Measurements from ENCODE around the gene SUDS3.
A peak's percentile ranks its signal among the peaks of the same experiment; 100 is the strongest.

SUDS3 gene

DNA sequence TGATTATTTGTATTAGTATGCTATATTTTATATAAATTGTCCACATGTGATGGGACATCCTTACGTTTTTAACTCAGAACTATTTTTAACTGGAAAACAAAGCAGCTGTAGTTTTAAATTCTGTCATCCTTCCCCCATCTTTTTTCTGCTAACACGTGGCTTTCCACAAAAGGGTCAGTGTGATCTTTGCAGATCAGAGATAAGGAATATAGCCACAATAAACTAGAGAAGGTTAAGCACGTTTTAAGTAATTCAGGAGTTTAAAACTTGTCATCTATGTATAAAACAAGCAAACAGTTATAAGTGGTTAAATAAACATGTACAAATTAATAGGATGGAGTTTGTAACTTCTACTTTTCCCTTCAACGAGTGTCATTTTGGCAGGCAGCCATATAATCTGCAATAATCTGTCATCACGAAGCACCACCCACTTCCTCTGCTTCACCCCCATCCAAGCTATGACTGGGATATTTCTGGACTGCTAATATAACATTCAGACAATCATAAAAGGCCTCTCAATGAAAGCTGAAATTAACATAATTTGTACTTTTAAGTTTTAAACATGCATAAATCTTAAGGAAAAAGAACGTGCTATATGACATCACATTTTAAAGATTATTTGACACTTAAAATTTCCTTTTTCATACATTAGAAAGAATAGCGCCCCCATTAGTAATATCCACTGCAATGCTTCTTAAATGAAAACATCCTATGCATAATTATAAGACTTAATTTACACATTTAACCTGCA is 18.9 kb upstream of the SUDS3 start:
- DNase-seq (ENCODE audit: low read depth in 2 of 2), result peak in 1 of 2 donors; percentile 49

DNA sequence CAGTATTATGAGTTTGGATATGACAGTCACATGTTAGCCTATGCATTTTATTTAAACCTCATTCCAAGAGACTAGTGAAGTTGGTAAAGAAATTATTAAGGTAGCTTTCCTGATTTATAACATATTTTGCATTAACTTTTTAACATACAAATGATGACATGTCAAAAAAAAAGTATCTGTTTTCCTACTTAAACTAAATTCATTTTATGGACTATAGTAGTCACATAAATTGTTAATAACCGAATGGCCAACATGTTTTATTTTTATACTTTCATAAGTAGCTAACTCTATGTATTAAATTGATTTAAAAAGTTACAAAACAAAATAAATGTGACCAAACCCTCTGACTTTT is 18.4 kb upstream of the SUDS3 start:
- DNase-seq (ENCODE audit: low read depth in 2 of 2), result no peak

DNA sequence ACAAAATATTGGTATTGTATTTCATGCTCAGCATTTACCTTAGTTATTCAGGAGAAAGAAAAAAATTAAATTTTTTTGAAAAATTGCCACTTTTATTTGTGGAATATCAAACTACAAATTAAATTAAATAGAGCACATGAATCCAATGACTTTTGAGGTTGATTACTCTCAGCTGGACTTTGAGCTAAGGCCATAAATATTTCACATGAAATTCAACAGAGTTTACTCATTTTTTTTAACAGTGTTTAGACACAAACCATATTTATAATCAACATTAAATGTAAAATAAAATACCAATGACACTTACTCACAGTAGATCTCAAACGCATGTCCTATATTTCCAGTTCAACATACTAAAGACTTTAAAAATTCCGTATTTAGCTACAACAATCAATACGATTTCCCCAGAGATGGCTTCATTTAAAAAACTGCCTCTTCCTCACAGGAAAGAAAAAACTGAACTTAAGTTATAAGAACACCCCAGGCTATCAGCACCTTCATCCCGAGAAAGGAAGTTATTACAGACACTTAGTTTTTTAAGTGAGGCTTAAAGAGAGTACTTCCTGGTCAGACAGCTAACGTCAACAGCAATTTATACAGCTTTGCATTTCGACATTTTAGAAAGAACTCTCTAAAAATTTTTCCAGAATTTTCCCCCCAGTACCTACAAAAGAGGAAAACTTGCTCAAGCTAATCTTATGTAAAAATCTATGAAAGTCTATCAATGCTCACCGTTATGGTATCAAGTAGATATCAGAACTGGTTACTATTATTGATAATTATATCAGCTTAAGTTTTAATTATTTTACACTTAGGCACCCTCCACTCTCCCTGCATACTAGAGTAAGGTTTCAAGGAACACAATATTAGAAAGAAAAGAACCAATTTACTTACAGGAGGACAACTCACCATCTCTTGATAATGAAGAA is 17.5 kb upstream of the SUDS3 start:
- DNase-seq (ENCODE audit: low read depth in 2 of 2), result no peak

DNA sequence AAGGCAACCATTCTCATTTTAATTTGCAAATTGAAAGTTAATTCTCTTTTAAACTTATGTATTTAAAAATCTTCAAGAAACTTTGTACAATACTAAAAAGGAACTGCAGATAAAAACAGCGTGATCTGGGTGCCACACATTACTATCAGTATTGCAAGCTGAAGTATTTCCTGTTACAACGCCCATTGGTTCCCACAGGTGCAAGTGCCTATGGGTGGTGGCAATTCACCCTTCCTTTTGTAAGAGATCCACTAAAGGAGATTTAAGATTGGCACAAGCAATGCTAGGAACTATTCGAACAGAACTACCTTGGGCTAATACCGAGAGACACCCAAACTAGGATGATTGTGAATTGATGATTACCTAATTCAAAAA is 16.8 kb upstream of the SUDS3 start:
- DNase-seq (ENCODE audit: low read depth in 2 of 2), result no peak

DNA sequence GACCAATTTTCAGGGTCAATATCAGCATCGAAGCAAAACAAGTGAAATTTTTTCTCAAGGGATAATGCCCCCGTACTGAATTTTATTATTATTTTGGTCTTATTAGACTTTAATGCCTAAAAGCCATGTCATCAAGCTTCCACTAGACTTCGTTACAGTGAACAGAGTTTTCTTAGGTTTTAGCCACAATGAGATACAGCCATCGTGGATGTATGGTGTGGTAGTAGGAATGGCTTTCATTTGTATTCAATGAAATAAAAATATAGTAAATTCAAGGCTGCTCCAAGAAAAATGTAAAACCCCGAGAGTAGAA is 15.3 kb upstream of the SUDS3 start:
- no peak for DNase-seq (ENCODE audit: low read depth in 2 of 2)

DNA sequence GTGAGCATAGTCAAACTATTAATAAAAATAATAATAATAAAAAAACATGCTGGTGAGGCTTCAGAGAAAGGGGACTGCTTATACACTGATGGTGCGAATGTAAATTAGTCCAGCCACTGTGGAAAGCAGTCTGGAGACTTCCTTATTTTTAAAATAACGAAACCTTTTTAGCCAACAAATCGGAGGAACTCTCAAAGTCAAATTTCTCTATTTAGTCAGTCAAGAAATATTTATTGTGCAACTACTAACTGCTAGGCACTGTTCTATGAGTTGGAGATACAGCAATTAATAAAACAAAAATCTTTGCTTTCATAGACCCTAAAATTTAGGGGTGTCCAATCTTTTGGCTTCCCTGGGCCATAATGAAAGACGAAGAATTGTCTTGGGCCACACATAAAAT is 14.5 kb upstream of the SUDS3 start:
- no peak for DNase-seq (ENCODE audit: low read depth in 2 of 2)

DNA sequence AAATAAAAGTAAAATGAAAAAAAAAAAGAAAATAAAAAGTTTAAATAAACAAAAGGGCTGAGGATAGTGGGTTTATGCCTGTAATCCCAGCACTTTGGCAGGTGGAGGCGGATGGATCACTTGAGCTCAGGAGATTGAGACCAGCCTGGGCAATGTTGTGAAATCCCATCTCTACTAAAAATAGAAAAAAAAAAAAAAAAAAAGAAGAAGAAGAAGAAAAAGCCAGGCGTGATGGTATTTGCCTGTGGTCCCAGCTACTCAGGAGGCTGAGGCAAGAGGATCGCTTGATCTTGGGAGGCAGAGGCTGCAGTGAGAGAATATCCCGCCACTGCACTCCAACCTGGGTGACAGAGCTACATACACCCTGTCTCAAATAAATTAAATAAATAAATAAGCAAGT is 7.5 kb upstream of the SUDS3 start:
- no peak for DNase-seq (ENCODE audit: low read depth in 2 of 2)

DNA sequence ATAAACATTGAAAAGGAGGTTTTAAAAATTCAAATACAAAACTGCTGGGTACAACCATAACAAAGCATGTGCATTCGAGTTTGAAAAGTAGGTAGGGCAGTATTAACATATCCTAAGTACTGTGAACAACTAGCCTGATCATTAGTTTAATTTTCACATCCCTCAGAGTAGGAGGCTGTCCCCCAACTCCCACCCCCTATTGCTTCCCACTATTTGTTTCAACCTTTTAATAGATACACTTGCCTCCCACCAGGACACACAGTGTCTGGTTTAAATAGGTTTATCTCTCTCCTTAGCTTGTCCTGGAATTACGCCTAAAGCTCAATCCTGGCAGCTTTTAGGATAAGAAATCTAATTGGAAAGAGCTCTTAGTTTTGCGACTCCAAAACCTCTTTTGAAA is 5.8 kb upstream of the SUDS3 start:
- no peak for DNase-seq (ENCODE audit: low read depth in 2 of 2)

DNA sequence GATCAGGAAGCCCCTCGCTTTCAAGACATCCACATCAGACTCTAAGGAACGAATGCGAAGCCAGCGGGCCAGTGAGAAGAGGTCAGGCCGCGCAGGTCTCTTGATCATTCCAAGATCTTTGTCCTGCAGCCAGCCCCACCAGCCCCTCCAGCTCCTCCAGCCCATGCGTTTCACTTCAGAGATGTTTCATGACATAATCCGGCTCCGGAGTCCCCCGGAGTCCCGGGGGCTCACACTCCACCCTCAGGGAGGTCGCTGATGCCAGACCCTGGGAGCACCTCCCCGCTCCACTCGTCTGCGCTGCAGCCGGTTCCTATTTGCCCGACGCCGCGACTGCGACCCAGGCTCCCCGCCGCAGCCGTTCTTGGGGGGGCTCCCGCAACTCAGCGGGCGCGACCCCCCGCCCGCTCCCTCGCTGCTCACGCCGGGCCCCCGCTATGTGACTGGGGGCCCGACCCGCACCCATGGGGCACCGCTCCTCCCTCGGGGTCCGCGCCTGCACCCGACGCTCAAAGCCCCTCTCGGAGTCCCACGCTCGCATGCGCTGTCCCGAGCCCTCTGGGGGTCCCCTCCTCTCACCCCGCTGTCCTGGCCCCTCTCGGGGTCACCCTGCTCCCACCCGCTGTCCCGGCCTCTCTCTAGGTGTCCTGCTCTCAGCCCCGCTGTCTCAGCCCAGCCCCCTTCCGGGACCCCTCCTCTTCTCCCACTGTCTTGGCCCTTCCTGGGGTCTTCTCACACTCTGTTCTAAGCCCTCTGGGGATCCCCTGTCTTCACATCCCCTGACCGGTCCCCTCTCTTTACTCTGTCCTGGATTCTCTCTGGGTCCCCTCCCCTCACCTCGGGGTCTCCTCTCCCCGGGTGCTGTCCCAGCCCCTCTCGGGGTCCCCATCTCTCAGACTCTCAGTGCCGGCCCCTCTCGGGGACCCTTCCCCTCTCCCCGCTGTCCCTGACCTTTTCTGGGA is 4.8 kb upstream of the SUDS3 start:
- DNase-seq (ENCODE audit: low read depth in 2 of 2), result no peak

DNA sequence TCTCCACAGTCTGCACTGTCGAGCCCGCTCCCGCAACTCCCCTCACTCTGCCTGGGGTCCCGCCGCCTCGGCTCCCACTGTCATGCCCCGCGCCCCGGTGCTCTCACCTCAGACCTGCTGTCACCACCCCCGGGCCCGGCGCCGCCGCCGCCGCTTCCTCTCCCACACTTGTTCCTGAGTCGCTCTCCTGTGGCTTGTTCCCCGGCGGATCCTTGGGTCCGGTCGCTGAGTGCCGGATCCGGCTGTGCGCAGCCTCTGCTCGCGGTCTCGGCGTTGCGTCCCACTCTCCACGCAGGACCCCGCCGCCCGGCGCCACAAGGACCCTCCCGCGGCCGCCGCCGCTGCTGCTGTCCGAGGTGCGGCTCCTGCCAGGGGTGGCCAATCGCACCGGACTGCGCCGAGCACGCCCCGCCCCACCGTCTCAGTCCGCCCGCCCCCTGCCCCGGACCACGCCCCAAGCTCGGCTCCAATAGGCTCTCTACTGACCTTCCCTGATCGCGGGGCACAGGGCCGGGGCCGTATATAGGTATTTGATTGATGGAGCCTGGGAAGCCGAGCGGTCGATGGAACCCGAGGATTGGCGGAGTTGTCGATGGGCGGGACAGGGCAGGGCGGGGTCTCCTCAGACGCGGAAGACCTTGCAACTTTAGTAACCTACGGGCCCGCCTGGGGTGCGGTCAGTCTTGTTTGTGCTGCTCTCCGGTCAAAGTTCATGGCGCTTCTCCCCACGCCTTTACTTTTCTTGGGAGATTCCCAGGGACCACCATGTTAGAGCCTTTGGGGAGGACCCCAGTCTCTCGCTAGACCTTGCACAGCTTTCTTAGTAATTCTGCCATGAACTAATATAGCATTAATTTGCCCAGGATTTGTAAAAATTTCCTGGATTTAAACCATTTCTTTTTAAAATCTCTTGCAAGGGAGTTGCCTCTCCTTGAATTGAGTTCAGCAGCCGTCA is 3.5 kb upstream of the SUDS3 start, which contains the start of gene TAOK3:
Gene TAOK3, minus strand, starts transcription at position 367 of the 955 bp plus-strand sequence. CDS start 117,340 bp downstream, outside the sequence.
- DNase-seq (ENCODE audit: low read depth in 2 of 2), result peak; percentile 95 to 96

DNA sequence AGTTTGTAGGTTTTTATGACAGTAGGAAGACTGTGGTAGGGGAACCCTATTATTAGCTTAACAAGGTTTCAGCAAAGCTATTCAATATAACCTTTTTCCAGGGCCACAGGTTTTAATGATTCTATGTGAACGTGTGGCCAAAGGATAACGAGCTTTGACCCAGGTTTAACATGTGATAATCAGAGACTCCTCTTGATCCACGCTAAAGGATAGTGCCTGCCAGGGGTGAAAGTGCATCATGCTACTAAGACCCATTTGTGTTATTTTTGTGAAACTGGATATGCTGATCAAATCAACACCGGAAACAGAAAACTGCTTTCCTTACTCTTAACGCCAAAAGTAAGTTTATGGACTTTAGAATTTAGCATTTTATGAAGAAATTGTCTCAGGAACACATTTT is 2.7 kb upstream of the SUDS3 start:
- no peak for DNase-seq (ENCODE audit: low read depth in 2 of 2)

DNA sequence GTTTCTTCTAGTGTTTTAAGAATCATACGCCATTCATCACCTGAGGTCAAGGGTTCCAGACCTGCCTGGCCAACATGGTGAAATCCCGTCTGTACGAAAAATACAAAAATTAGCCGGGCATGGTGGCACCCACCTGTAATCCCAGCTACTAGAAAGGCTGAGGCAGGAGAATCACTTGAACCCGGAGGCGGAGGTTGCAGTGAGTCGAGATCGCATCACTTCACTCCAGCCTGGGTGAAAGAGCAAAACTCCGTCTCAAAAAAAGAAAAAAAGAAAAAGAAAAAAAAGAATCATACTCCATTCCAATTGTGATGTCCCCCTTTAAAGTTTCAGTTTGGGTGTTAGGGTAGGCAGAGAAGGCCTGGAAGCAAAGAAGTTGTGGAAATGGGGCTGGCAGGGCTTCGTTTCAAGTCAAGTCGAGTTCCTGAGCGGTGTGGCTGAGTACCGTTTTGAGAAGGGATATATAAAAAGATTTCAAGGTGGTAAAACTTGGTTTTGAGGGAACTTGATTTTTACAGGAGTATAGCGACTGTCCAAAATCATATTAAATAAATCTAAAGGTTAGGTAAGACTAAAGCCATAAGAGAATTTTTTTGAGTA is 2.1 kb upstream of the SUDS3 start:
- DNase-seq (ENCODE audit: low read depth in 2 of 2), result no peak

DNA sequence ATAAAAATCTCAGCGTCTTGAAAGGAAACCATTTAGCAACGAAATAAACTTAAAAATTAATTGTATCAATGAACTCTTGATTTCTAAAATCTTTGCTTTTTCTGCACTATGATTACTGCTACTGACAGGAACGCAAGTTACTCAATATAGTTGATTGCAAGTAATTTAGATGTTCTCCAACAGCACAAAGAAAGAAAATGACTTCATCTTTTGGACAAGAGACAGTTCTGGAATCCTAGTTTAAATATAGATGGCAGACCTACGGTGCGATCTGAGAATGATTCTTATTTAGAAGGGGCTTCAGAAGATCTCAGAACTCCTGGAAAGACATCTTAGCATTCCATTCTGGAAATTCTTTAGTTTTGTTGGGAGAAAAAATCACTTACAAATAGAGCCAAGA is 1.4 kb upstream of the SUDS3 start:
- DNase-seq (ENCODE audit: low read depth in 2 of 2), result no peak

DNA sequence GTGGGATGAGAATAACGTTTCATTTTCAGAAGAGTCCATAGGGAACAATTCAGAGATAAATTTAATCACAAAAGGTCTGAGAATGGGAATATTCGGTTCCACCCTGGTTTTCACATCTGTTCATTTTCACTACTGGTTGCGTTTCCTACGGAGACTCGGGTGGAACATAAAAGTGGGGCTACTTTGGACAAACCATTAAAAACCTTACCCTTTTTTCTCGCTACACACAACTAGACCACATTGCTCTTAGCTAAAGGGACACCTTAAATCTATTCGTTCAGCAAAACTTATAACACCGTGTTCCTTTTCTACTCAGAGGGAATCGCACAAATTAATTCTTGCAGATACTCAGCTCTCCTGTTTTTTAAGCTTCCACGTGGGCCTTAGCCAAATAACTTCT is 1.0 kb upstream of the SUDS3 start:
- DNase-seq (ENCODE audit: low read depth in 2 of 2), result no peak

DNA sequence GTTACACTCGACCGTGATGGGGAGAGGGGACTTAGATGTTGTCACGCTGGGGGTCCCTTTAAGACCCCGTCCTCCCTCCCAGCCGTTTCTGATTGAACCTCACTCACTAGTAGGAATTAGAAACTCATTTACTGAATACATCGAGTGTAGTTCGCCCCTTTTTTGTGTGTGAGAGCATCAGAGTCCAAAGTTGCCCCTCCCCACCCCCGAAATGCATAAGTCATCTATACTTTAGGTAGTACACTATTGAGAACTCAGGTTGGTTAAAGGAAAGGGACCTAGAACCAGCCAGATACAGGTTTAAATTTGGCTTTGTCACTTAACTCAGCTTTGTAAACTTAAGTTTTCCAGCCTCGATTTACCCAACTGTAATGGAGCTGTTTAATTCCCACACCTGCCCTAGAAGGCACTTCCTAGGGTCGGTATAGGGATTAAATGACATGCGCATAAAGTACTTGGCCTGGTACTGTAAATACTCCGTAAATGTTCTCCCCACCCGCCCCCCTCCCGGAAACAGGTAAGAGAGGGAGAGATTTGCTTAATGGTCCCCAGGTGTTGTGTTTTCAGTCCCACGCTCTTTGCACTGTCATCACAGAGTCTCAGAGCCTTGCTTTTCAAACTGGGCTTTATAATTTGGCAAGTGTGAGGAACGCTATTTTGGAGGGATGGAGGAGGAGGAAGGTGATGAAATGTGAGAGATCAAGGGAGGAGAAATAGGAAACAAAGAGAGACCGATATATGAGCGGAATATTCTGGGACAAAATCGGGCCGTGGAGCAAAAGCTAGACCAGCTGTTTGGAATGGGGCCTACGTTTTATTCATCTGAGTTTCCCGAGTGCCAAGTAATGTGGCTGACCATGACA is 897 bp downstream of the SUDS3 start:
- DNase-seq (ENCODE audit: low read depth in 2 of 2), result no peak

DNA sequence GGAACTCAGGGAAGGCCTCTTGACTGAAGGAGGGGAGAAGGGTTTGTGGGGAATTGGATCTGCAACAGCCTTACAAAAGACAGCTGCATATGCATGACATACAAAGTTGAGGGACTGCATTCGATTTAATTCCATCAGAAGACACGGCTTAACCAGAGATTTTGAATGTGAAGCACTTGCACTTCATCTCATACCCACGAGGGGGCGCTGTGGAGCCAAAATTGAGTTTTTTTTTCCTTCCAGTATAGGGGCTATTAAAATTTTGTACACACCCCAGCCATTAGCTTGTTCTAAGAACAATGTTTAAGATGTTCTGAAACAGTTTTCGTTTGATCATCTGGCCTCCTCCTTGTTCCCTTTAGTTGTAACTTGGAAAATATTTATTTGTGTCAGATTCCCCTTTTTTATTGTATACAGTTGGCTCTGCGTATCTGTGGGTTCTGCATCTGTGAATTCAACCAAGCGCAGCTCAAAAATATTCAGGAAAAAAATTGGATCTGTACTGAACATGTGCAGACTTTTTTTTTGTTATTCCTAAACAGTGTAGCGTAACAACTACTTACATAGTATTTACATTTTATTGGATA is 1.6 kb downstream of the SUDS3 start:
- peak in 1 of 2 donors; percentile 61 for DNase-seq (ENCODE audit: low read depth in 2 of 2)

DNA sequence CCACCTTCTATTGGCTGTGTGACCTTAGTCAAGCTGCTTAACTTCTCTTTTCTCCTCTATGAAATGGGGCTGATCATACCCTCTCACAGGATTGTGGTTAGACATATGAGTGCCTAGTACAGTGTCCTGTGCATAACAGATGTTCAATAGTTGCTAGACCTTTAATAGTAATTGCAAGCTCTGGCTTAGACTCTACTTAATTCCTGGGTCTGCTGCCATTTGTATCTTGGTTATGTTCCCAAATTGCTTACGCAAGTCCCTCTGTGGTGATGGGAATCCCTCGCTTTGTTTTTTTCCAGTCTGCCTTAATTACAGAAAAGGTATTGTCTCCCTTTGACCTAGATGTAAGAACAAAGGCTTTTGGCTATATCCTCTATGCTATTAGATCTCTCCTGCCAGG is 15.1 kb downstream of the SUDS3 start:
- DNase-seq (ENCODE audit: low read depth in 2 of 2), result no peak

DNA sequence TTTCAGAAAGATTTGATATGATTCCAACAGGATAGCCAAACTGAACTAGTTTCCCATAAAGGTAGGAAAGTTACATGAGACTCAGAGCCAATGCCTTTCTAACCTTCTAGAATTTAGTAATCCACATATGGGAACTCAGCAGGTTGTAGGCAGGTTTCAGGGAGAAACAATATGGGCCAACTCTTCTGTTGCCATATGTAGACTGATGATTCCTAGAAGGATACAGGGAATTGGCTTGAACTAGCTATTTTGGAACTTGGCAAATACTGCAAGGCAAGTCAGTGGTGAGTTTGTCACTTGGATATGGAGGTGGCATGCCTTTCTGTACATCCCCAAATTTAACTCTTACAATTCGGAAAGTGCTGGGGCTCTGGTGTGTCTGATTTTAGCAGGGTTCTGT is 15.5 kb downstream of the SUDS3 start:
- no peak for DNase-seq (ENCODE audit: low read depth in 2 of 2)
